Endothelial cell of umbilical vein (primary cell): ENCODE results near the gene GAS7. TPM values are rescaled to one million over a fixed set of nuclear protein-coding genes. Genes with fewer than 3 reads are reported as not detected.

ENCODE experiments used
- BruUV-seq: library from RNA; stranded (reverse); fragments of 400-500 nt; replicated peaks from 2 replicates; lab custom pipeline; 2021; lab: Mats Ljungman, UMichigan
- CTCF ChIA-PET: fragments of 300-600, 350-600 bp; sonication (Branson Sonifier 250); formaldehyde crosslinking; loops from one replicate; lab custom pipeline; 2021; ENCODE audit warnings: antibody characterized with exemption, inconsistent platforms; lab: Charles Lee
- POLR2A ChIA-PET: fragments of 300-600, 350-600 bp; sonication (Branson Sonifier 250); formaldehyde crosslinking; loops from one replicate; lab custom pipeline; 2021; ENCODE audit warnings: antibody characterized with exemption, inconsistent platforms; lab: Charles Lee
- DNase-seq: peaks from one replicate; pipeline ENCODE4 v3.0.0-alpha.2; 2011; ENCODE audit warnings: low read depth, low spot score
- FAIRE-seq: peaks from 2 replicates; lab custom pipeline; 2011; peaks lifted over from hg19 to GRCh38; lab: Jason Lieb, UNC
- H2AFZ ChIP-seq: 2 replicates; pipeline ENCODE4 v1.6.0; 2012; ENCODE audit warnings: low read depth, low read length, control low read depth, inconsistent platforms
- H3K27ac ChIP-seq: 2 replicates; pipeline ENCODE4 v1.5.1; 2011; ENCODE audit warnings: low read depth, mild to moderate bottlenecking, control low read depth, low read length, moderate library complexity; ENCODE audit not compliant: insufficient read depth
- H3K27me3 ChIP-seq, 2 experiments: 2 replicates each; pipeline versions ENCODE4 v1.6.0 to v1.6.1; 2011; ENCODE audit warnings: low read length in 2 of 2, mixed read lengths in 1 of 2; ENCODE audit not compliant: control insufficient read depth in 2 of 2, insufficient read depth in 2 of 2
- H3K36me3 ChIP-seq, 2 experiments: 2 replicates in 1 of 2; 3 replicates in 1 of 2; pipeline ENCODE4 v1.5.1; 2011; ENCODE audit warnings: low read length in 2 of 2, mild to moderate bottlenecking in 1 of 2, moderate library complexity in 1 of 2; ENCODE audit not compliant: control insufficient read depth in 2 of 2, insufficient read depth in 2 of 2; ENCODE audit errors: extremely low read depth in 1 of 2
- H3K4me1 ChIP-seq: 3 replicates; pipeline ENCODE4 v1.5.1; 2011; ENCODE audit warnings: mild to moderate bottlenecking, low read length; ENCODE audit not compliant: control insufficient read depth, insufficient read depth; ENCODE audit errors: extremely low read depth
- H3K4me2 ChIP-seq: 2 replicates; pipeline ENCODE4 v1.6.1; 2011; ENCODE audit warnings: low read length, control low read depth, mixed read lengths; ENCODE audit not compliant: insufficient read depth
- H3K4me3 ChIP-seq, 3 experiments: fragments of 200-600 bp in 1 of 3; sonication (generic), shearing (Covaris generic) in 1 of 3; replicated peaks in 1 of 3; 2 replicates each; pipeline ENCODE4 v1.5.1; 2011 to 2016; ENCODE audit warnings: control low read depth in 3 of 3, low read length in 3 of 3, mild to moderate bottlenecking in 2 of 3, inconsistent platforms in 1 of 3, low read depth in 1 of 3, moderate library complexity in 1 of 3; ENCODE audit not compliant: insufficient read depth in 1 of 3
- H3K79me2 ChIP-seq: 2 replicates; pipeline ENCODE4 v1.6.0; 2012; ENCODE audit warnings: low read length, inconsistent platforms; ENCODE audit not compliant: control insufficient read depth, insufficient read depth
- H3K9ac ChIP-seq: replicated peaks from 2 replicates; pipeline ENCODE3; 2011; ENCODE audit warnings: low read length, control low read depth; ENCODE audit not compliant: insufficient read depth; ENCODE audit errors: extremely low read depth
- H3K9me1 ChIP-seq: replicated peaks from 3 replicates; pipeline ENCODE4 v1.6.0; 2011; ENCODE audit warnings: mild to moderate bottlenecking, low read length; ENCODE audit not compliant: control insufficient read depth, insufficient read depth; ENCODE audit errors: extremely low read depth
- H3K9me3 ChIP-seq: replicated peaks from 2 replicates; pipeline ENCODE4 v1.5.1; 2012; ENCODE audit warnings: low read length, inconsistent platforms; ENCODE audit not compliant: control insufficient read depth, insufficient read depth
- H4K20me1 ChIP-seq: replicated peaks from 2 replicates; pipeline ENCODE3; 2011; ENCODE audit warnings: mild to moderate bottlenecking, low read length; ENCODE audit not compliant: control insufficient read depth, insufficient read depth; ENCODE audit errors: extremely low read depth
- EZH2 ChIP-seq: IDR thresholded peaks from 2 replicates; pipeline ENCODE4 v1.6.1; 2012; ENCODE audit warnings: borderline replicate concordance, low read depth, mild to moderate bottlenecking, moderate library complexity, low read length, inconsistent platforms; ENCODE audit not compliant: severe bottlenecking
- FOS ChIP-seq: IDR thresholded peaks from 2 replicates; pipeline ENCODE4 v1.6.1; 2011; ENCODE audit warnings: mild to moderate bottlenecking, low read length, moderate library complexity, borderline replicate concordance; ENCODE audit not compliant: insufficient read depth
- GATA2 ChIP-seq: IDR thresholded peaks from 2 replicates; pipeline ENCODE4 v1.7.0; 2011; ENCODE audit warnings: low read depth, mild to moderate bottlenecking, moderate library complexity, mixed read lengths, low read length; ENCODE audit not compliant: insufficient read length, insufficient read depth
- JUN ChIP-seq: IDR thresholded peaks from 2 replicates; pipeline ENCODE4 v1.6.1; 2011; ENCODE audit warnings: borderline replicate concordance, low read depth; ENCODE audit not compliant: insufficient read length, insufficient read depth
- MYC ChIP-seq: IDR thresholded peaks from one replicate; pipeline ENCODE4 v1.6.1; 2011; ENCODE audit warnings: mild to moderate bottlenecking, low read depth, low read length
- POLR2A ChIP-seq: IDR thresholded peaks from 2 replicates; pipeline ENCODE4 v1.6.1; 2012; ENCODE audit warnings: low read depth, mild to moderate bottlenecking, control low read depth, low read length
- POLR2AphosphoS5 ChIP-seq: IDR thresholded peaks from 2 replicates; pipeline ENCODE4 v1.6.1; 2012; ENCODE audit warnings: low read depth, mild to moderate bottlenecking, control low read depth, low read length, moderate library complexity; ENCODE audit not compliant: insufficient read depth
- dilution Hi-C: fragments of 300-500 bp; cut with MboI; formaldehyde crosslinking; loops from one replicate; pipeline ENCODE4 v1.15.0; 2019; ENCODE audit warnings: low sequenced_read_pairs; ENCODE audit not compliant: extremely low pct_ligation_motif_present
- intact Hi-C: fragments of 100-400 bp; cut with micrococcal nuclease; formaldehyde crosslinking; loops from one replicate; pipeline ENCODE4 v1.10.0; 2022
- polyA plus RNA-seq, 4 experiments: library from polyadenylated mRNA; depleted of rRNA in 3 of 4; stranded (reverse) in 3 of 4; unstranded in 1 of 4; fragments of >200 nt; gene quantifications; 2 replicates each; pipeline versions ENCODE4 v1.2.1 to v1.2.3, GENCODE V29; 2011 to 2012; ENCODE audit warnings: missing spikeins in 1 of 4
- total RNA-seq: library from RNA; stranded (reverse); gene quantifications from 2 replicates; pipeline ENCODE4 v1.2.3, GENCODE V29; 2021
- TF ChIP-seq, protein P1 (sequence below), 2 donors: IDR thresholded peaks; 1 replicate in 1 of 2; 2 replicates in 1 of 2; pipeline ENCODE4 v1.5.1; 2011; ENCODE audit warnings: low read length in 2 of 2, mild to moderate bottlenecking in 2 of 2, moderate library complexity in 2 of 2, control low read depth in 1 of 2, inconsistent platforms in 1 of 2, low read depth in 1 of 2; ENCODE audit not compliant: insufficient read depth in 1 of 2; ENCODE audit errors: extremely low read depth in 1 of 2
- TF ChIP-seq, protein P2 (sequence below): IDR thresholded peaks from 2 replicates; pipeline ENCODE4 v1.6.1; 2011; ENCODE audit not compliant: insufficient read depth, insufficient read length

Gene GAS7
- total and polyA plus RNA-seq, 2 donors (not counting 3 experiments of a cell fraction or from before 2014, with no cell fraction given), result not detected

DNA sequence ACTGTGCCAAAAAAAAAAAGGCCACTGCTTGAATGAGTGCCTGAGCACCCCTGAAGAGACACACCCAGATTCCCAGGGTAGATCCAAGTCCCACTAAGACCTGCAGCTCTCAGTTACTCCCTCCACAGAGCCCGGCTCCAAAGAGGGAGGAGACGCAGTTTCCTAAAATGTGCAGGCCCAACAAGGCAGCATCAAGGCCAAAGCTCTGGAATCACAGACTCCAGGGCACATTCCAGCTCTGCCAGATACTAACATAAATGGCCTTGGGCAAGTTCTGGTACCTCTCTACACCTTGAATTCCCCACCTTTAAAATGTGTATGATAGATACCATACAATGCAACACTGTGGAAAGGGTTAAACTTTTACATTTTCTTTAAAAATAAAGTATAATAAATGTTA, 57.0 kb downstream of the GAS7 start:
- Histone ChIP-seq H3K4me1 (no peaks in the 10 kb centered on the region), H3K4me2 (no peak overlapping the region), H3K79me2 (no peaks in the 10 kb centered on the region), H3K27ac (no peak overlapping the region), H3K36me3 (no peaks in the 10 kb centered on the region), H3K9me1 (no peaks in the 10 kb centered on the region), H3K4me3 (no peak overlapping the region), H4K20me1 (no peaks in the 10 kb centered on the region), H3K9ac (no peak overlapping the region), H3K9me3 (peaks cover 3% of the 10 kb centered on the region), H2AFZ (no peak overlapping the region), H3K27me3 (no peaks in the 10 kb centered on the region)
- DNase-seq (no peak), FAIRE-seq (no peak)
- no TSS peak for BruUV-seq
- ChIA-PET CTCF (no interaction called here), POLR2A (no interaction called here)
- TF ChIP-seq, protein P1, sequence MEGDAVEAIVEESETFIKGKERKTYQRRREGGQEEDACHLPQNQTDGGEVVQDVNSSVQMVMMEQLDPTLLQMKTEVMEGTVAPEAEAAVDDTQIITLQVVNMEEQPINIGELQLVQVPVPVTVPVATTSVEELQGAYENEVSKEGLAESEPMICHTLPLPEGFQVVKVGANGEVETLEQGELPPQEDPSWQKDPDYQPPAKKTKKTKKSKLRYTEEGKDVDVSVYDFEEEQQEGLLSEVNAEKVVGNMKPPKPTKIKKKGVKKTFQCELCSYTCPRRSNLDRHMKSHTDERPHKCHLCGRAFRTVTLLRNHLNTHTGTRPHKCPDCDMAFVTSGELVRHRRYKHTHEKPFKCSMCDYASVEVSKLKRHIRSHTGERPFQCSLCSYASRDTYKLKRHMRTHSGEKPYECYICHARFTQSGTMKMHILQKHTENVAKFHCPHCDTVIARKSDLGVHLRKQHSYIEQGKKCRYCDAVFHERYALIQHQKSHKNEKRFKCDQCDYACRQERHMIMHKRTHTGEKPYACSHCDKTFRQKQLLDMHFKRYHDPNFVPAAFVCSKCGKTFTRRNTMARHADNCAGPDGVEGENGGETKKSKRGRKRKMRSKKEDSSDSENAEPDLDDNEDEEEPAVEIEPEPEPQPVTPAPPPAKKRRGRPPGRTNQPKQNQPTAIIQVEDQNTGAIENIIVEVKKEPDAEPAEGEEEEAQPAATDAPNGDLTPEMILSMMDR (IDR thresholded peaks at IDR 0.05; ENCODE audit: extremely low read depth in 1 of 2, insufficient read depth in 1 of 2, low read depth in 1 of 2, low read length in 2 of 2), result no peak
- TF ChIP-seq GATA2 (no peak), POLR2A (no peak), EZH2 (no peak), MYC (no peak)
- dilution Hi-C loops, result no loop called here
- intact Hi-C loops, result no loop called here

DNA sequence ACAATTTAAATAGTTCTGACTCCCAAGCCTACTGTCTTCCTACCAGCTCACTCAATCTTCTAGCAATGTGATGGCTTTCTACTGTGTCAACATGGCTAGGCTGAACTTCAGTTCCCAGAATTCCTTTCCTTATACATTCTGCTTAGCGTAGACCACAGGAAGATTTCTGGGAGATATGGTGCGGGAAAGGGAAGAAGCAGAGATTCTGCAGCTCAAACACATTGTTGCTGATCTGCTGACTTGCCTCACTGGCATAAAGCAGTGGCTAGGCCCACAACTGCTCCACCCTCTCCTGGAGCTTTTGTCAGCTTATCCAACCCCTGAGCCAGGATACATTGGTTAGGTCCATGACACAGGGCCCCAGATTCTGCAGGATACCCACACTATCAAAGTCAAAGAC, 58.8 kb downstream of the GAS7 start:
- no peaks in the 10 kb centered on the region for H4K20me1 ChIP-seq
- H3K9me1 ChIP-seq, result no peaks in the 10 kb centered on the region
- H3K4me2 ChIP-seq, result no peak overlapping the region
- intact Hi-C loops (no loop called here), dilution Hi-C loops (no loop called here)
- no peaks in the 10 kb centered on the region for H3K79me2 ChIP-seq
- H3K27me3 ChIP-seq, result no peaks in the 10 kb centered on the region
- CTCF ChIA-PET, result no interaction called here
- no peak overlapping the region for H3K4me3 ChIP-seq
- no TSS peak for BruUV-seq
- H3K9ac ChIP-seq, result no peak overlapping the region
- peaks cover 5% of the 10 kb centered on the region for H3K9me3 ChIP-seq
- H3K36me3 ChIP-seq, result no peaks in the 10 kb centered on the region
- FAIRE-seq (no peak), DNase-seq (no peak)
- no peak overlapping the region for H2AFZ ChIP-seq
- H3K4me1 ChIP-seq, result no peaks in the 10 kb centered on the region
- TF ChIP-seq MYC (no peak), FOS (no peak), GATA2 (no peak), POLR2AphosphoS5 (no peak), JUN (no peak), EZH2 (no peak), POLR2A (no peak)
- TF ChIP-seq, protein P2, sequence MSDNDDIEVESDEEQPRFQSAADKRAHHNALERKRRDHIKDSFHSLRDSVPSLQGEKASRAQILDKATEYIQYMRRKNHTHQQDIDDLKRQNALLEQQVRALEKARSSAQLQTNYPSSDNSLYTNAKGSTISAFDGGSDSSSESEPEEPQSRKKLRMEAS, result no peak
- TF ChIP-seq, protein P1 (IDR thresholded peaks at IDR 0.05; ENCODE audit: extremely low read depth in 1 of 2, insufficient read depth in 1 of 2, low read depth in 1 of 2, low read length in 2 of 2), result no peak
- POLR2A ChIA-PET, result no interaction called here
- no peak overlapping the region for H3K27ac ChIP-seq
